DOHH2 (cell line): ENCODE results near the gene SLC22A16.

ENCODE experiments used
- H3F3A ChIP-seq: fragments of 200-600 bp; sonication (generic), shearing (Covaris generic); 2 replicates; pipeline ENCODE4 v1.6.0; 2016; ENCODE audit warnings: antibody characterized with exemption, mild to moderate bottlenecking; ENCODE audit not compliant: control insufficient read depth, insufficient read depth
- H3K27ac ChIP-seq: fragments of 200-600 bp; sonication (generic); 2 replicates; pipeline ENCODE4 v1.5.1; 2014; ENCODE audit warnings: low read depth, mild to moderate bottlenecking, low read length, moderate library complexity
- H3K27me3 ChIP-seq: fragments of 200-600 bp; sonication (generic); 2 replicates; pipeline ENCODE4 v1.6.1; 2014; ENCODE audit warnings: mild to moderate bottlenecking, low read length, mixed read lengths; ENCODE audit not compliant: control insufficient read depth
- H3K36me3 ChIP-seq: fragments of 200-600 bp; sonication (generic); 2 replicates; pipeline ENCODE4 v1.6.1; 2014; ENCODE audit warnings: mild to moderate bottlenecking, low read length, moderate library complexity, mixed read lengths; ENCODE audit not compliant: control insufficient read depth
- H3K4me1 ChIP-seq: fragments of 200-600 bp; sonication (generic); 2 replicates; pipeline ENCODE4 v1.6.1; 2014; ENCODE audit warnings: mild to moderate bottlenecking, low read length, mixed read lengths; ENCODE audit not compliant: control insufficient read depth
- H3K4me2 ChIP-seq: fragments of 200-600 bp; sonication (generic); 2 replicates; pipeline ENCODE4 v1.6.0; 2014; ENCODE audit warnings: mild to moderate bottlenecking, low read length, moderate library complexity
- H3K4me3 ChIP-seq: fragments of 200-600 bp; sonication (generic); 2 replicates; pipeline ENCODE4 v1.5.1; 2014; ENCODE audit warnings: mild to moderate bottlenecking, low read length, mixed read lengths
- H3K79me2 ChIP-seq: fragments of 200-600 bp; sonication (generic); 2 replicates; pipeline ENCODE4 v1.6.1; 2014; ENCODE audit warnings: mild to moderate bottlenecking, low read length, mixed read lengths; ENCODE audit not compliant: control insufficient read depth
- H3K9me2 ChIP-seq: fragments of 200-600 bp; sonication (generic); replicated peaks from 2 replicates; pipeline ENCODE4 v1.6.1; 2014; ENCODE audit warnings: mild to moderate bottlenecking, low read length, mixed read lengths; ENCODE audit not compliant: control insufficient read depth
- H3K9me3 ChIP-seq: fragments of 200-600 bp; sonication (generic); 2 replicates; pipeline ENCODE4 v1.6.1; 2014; ENCODE audit warnings: antibody characterized with exemption, low read length, mixed read lengths; ENCODE audit not compliant: control insufficient read depth, insufficient read depth
- H4K20me1 ChIP-seq: fragments of 200-600 bp; sonication (generic); 2 replicates; pipeline ENCODE4 v1.6.0; 2014; ENCODE audit warnings: low read depth, mild to moderate bottlenecking, antibody characterized with exemption, low read length, moderate library complexity; ENCODE audit not compliant: control insufficient read depth, insufficient read depth
- CTCF ChIP-seq: fragments of 200-600 bp; sonication (generic); IDR thresholded peaks from one replicate; pipeline ENCODE4 v1.5.1; 2014; ENCODE audit warnings: antibody characterized with exemption, mild to moderate bottlenecking, low read depth, low read length; ENCODE audit not compliant: poor library complexity, severe bottlenecking
- EZH2phosphoT487 ChIP-seq: fragments of 200-600 bp; sonication (generic); IDR thresholded peaks from 2 replicates; pipeline ENCODE4 v1.6.1; 2017; ENCODE audit warnings: borderline replicate concordance, mild to moderate bottlenecking, antibody characterized with exemption, low read length, moderate library complexity, mixed read lengths

SLC22A16 gene

GRCh38 chr6:110394409-110394808 lies 82.0 kb downstream of the SLC22A16 start:
- no peak overlapping the region for H3K4me2 ChIP-seq
- H3K27ac ChIP-seq: no peak overlapping the region
- no peak overlapping the region for H3K4me3 ChIP-seq
- peaks cover 3% of the 10 kb centered on the region; the same call in 1 of the 2 replicates for H4K20me1 ChIP-seq
- H3K36me3 ChIP-seq: no peaks in the 10 kb centered on the region
- no peak for TF ChIP-seq EZH2phosphoT487
- TF ChIP-seq CTCF: no peak
- H3K9me2 ChIP-seq: no peaks in the 10 kb centered on the region
- peaks cover 5% of the 10 kb centered on the region; the same call in 1 of the 2 replicates for H3K4me1 ChIP-seq
- no peaks in the 10 kb centered on the region for H3K79me2 ChIP-seq
- H3K9me3 ChIP-seq: no peaks in the 10 kb centered on the region
- H3F3A ChIP-seq: no peaks in the 10 kb centered on the region
- no peaks in the 10 kb centered on the region for H3K27me3 ChIP-seq

GRCh38 chr6:110392727-110393126 lies 83.7 kb downstream of the SLC22A16 start:
- no peak for TF ChIP-seq EZH2phosphoT487
- no peak for TF ChIP-seq CTCF
- Histone ChIP-seq H3K9me3 (no peaks in the 10 kb centered on the region), H3F3A (no peaks in the 10 kb centered on the region), H3K27me3 (no peaks in the 10 kb centered on the region), H3K4me3 (no peak overlapping the region), H3K4me2 (no peak overlapping the region), H3K79me2 (no peaks in the 10 kb centered on the region), H3K4me1 (peaks cover 5% of the 10 kb centered on the region; the same call in 1 of the 2 replicates), H4K20me1 (peaks cover 3% of the 10 kb centered on the region; the same call in 1 of the 2 replicates), H3K9me2 (no peaks in the 10 kb centered on the region), H3K27ac (no peak overlapping the region), H3K36me3 (no peaks in the 10 kb centered on the region)

- Histone ChIP-seq H3F3A (no peaks in the 10 kb centered on the region), H3K9me3 (no peaks in the 10 kb centered on the region), H3K79me2 (no peaks in the 10 kb centered on the region), H3K36me3 (no peaks in the 10 kb centered on the region), H4K20me1 (peaks cover 3% of the 10 kb centered on the region; the same call in 1 of the 2 replicates), H3K4me2 (no peak overlapping the region), H3K4me1 (peaks cover 5% of the 10 kb centered on the region; the same call in 1 of the 2 replicates), H3K27me3 (no peaks in the 10 kb centered on the region), H3K4me3 (no peak overlapping the region), H3K9me2 (no peaks in the 10 kb centered on the region), H3K27ac (no peak overlapping the region)
- no peak for TF ChIP-seq EZH2phosphoT487
- TF ChIP-seq CTCF: no peak
Measured at GRCh38 chr6:110390404-110390803, 86.0 kb downstream of the SLC22A16 start.
